Effector memory CD4-positive, alpha-beta T cell (primary cell): ENCODE data around the gene RALGPS1.

Source experiments
- DNase-seq, 3 donors: peaks; one replicate each; pipeline ENCODE4 v3.0.0-alpha.2; 2020
- H3K27ac ChIP-seq: 2 replicates; pipeline ENCODE4 v1.7.0; 2013; ENCODE audit warnings: mild to moderate bottlenecking, low read length, moderate library complexity; ENCODE audit not compliant: insufficient read depth, poor library complexity, severe bottlenecking
- H3K27me3 ChIP-seq: replicated peaks from 2 replicates; pipeline ENCODE4 v1.7.0; 2013; ENCODE audit warnings: mild to moderate bottlenecking, low read length; ENCODE audit not compliant: insufficient read depth, control insufficient read depth, poor library complexity, severe bottlenecking
- H3K36me3 ChIP-seq: 2 replicates; pipeline ENCODE4 v1.7.0; 2013; ENCODE audit warnings: mild to moderate bottlenecking, low read length, moderate library complexity; ENCODE audit not compliant: control insufficient read depth, insufficient read depth
- H3K4me1 ChIP-seq: 2 replicates; pipeline ENCODE4 v1.7.0; 2013; ENCODE audit warnings: low read length, mild to moderate bottlenecking; ENCODE audit not compliant: control insufficient read depth, insufficient read depth, poor library complexity, severe bottlenecking
- H3K4me3 ChIP-seq: 2 replicates; pipeline ENCODE4 v1.7.0; 2013; ENCODE audit warnings: low read length, low read depth, mild to moderate bottlenecking; ENCODE audit not compliant: insufficient read depth, poor library complexity, severe bottlenecking
- H3K9me3 ChIP-seq: 2 replicates; pipeline ENCODE4 v1.7.0; 2013; ENCODE audit warnings: mild to moderate bottlenecking, low read length, moderate library complexity; ENCODE audit not compliant: control insufficient read depth

The RALGPS1 gene

GRCh38 chr9:127215268-127216209 lies 301.0 kb downstream of the RALGPS1 start:
- Histone ChIP-seq H3K27ac (no peak overlapping the region), H3K27me3 (no peaks in the 10 kb centered on the region), H3K4me3 (no peak overlapping the region), H3K4me1 (no peaks in the 10 kb centered on the region), H3K9me3 (no peaks in the 10 kb centered on the region), H3K36me3 (no peaks in the 10 kb centered on the region)
- DNase-seq: no peak

- H3K9me3 ChIP-seq: no peaks in the 10 kb centered on the region
- no peak for DNase-seq
- no peak overlapping the region for H3K27ac ChIP-seq
- H3K4me3 ChIP-seq: no peak overlapping the region
- no peaks in the 10 kb centered on the region for H3K27me3 ChIP-seq
- H3K4me1 ChIP-seq: no peaks in the 10 kb centered on the region
- H3K36me3 ChIP-seq: no peaks in the 10 kb centered on the region
Observed at GRCh38 chr9:127216210-127216887, 301.8 kb downstream of the RALGPS1 start.

- no peaks in the 10 kb centered on the region for H3K9me3 ChIP-seq
- no peak for DNase-seq
- H3K27me3 ChIP-seq: no peaks in the 10 kb centered on the region
- peaks cover 4% of the 10 kb centered on the region for H3K4me1 ChIP-seq
- H3K27ac ChIP-seq: no peak overlapping the region
- no peaks in the 10 kb centered on the region for H3K36me3 ChIP-seq
- H3K4me3 ChIP-seq: no peak overlapping the region
Observed at GRCh38 chr9:127216888-127217217, 302.3 kb downstream of the RALGPS1 start.

- no peak overlapping the region for H3K27ac ChIP-seq
- no peak overlapping the region for H3K4me3 ChIP-seq
- no peaks in the 10 kb centered on the region for H3K9me3 ChIP-seq
- H3K4me1 ChIP-seq: peaks cover 8% of the 10 kb centered on the region
- DNase-seq: no peak
- H3K36me3 ChIP-seq: no peaks in the 10 kb centered on the region
- H3K27me3 ChIP-seq: no peaks in the 10 kb centered on the region
Observed at GRCh38 chr9:127218818-127219217, 304.2 kb downstream of the RALGPS1 start.

- Histone ChIP-seq H3K4me1 (peaks cover 8% of the 10 kb centered on the region), H3K9me3 (no peaks in the 10 kb centered on the region), H3K4me3 (no peak overlapping the region), H3K36me3 (no peaks in the 10 kb centered on the region), H3K27me3 (no peaks in the 10 kb centered on the region), H3K27ac (no peak overlapping the region)
- no peak for DNase-seq
Observed at GRCh38 chr9:127219520-127219919, 304.9 kb downstream of the RALGPS1 start.

GRCh38 chr9:127221695-127222094 lies 307.1 kb downstream of the RALGPS1 start:
- no peaks in the 10 kb centered on the region for H3K27me3 ChIP-seq
- H3K27ac ChIP-seq: no peak overlapping the region
- no peaks in the 10 kb centered on the region for H3K36me3 ChIP-seq
- H3K4me3 ChIP-seq: no peak overlapping the region
- peaks cover 17% of the 10 kb centered on the region for H3K4me1 ChIP-seq
- H3K9me3 ChIP-seq: no peaks in the 10 kb centered on the region
- no peak for DNase-seq

- Histone ChIP-seq H3K27me3 (no peaks in the 10 kb centered on the region), H3K4me3 (peak overlapping the region; percentile 10), H3K9me3 (no peaks in the 10 kb centered on the region), H3K36me3 (no peaks in the 10 kb centered on the region), H3K4me1 (peaks cover 17% of the 10 kb centered on the region), H3K27ac (no peak overlapping the region)
- DNase-seq: no peak
Observed at GRCh38 chr9:127222388-127223095, 308.0 kb downstream of the RALGPS1 start.

- Histone ChIP-seq H3K4me1 (peaks cover 17% of the 10 kb centered on the region), H3K27me3 (no peaks in the 10 kb centered on the region), H3K36me3 (no peaks in the 10 kb centered on the region), H3K9me3 (no peaks in the 10 kb centered on the region), H3K4me3 (no peak overlapping the region), H3K27ac (no peak overlapping the region)
- DNase-seq: no peak
Observed at GRCh38 chr9:127223266-127223665, 308.7 kb downstream of the RALGPS1 start.

- Histone ChIP-seq H3K27me3 (no peaks in the 10 kb centered on the region), H3K36me3 (no peaks in the 10 kb centered on the region), H3K9me3 (no peaks in the 10 kb centered on the region), H3K4me3 (no peak overlapping the region), H3K4me1 (peaks cover 17% of the 10 kb centered on the region), H3K27ac (no peak overlapping the region)
- no peak for DNase-seq
Observed at GRCh38 chr9:127223810-127224177, 309.2 kb downstream of the RALGPS1 start.
